Cardiac muscle cell (in vitro differentiated cells and primary cell): ENCODE data around the gene LACTBL1. TPM values are rescaled to one million over a fixed set of nuclear protein-coding genes. Genes with fewer than 3 reads are reported as not detected.
"Not testable (repeated sequence)": the region's sequence is repeated elsewhere in the genome, so short reads cannot be mapped to it uniquely, and the experiment has no call there.

Source experiments
- DNase-seq, 2 donors: peaks; one replicate each; pipeline versions ENCODE4 v3.0.0 to v3.0.0-alpha.2; 2010 to 2017; ENCODE audit warnings: low read depth in 1 of 2, low spot score in 1 of 2
- H3K27ac ChIP-seq: fragments of 200-600 bp; sonication (generic); 2 replicates; pipeline ENCODE4 v1.5.1; 2016
- H3K27me3 ChIP-seq: fragments of 200-600 bp; sonication (generic); 2 replicates; pipeline ENCODE4 v1.6.0; 2016; ENCODE audit warnings: control low read depth
- H3K36me3 ChIP-seq: fragments of 200-600 bp; sonication (generic); 2 replicates; pipeline ENCODE4 v1.5.1; 2016; ENCODE audit warnings: control low read depth
- H3K4me1 ChIP-seq: fragments of 200-600 bp; sonication (generic); 2 replicates; pipeline ENCODE4 v1.8.1; 2017; ENCODE audit warnings: low read depth, mild to moderate bottlenecking, mixed run types
- H3K4me3 ChIP-seq: fragments of 200-600 bp; sonication (generic); 2 replicates; pipeline ENCODE4 v1.5.1; 2016; ENCODE audit warnings: mild to moderate bottlenecking
- H3K9me3 ChIP-seq: fragments of 200-600 bp; sonication (generic); 2 replicates; pipeline ENCODE4 v1.5.1; 2017; ENCODE audit warnings: low read depth, mild to moderate bottlenecking, control low read depth
- CTCF ChIP-seq: IDR thresholded peaks from 2 replicates; pipeline ENCODE4 v1.5.1; 2012; ENCODE audit warnings: low read depth, mild to moderate bottlenecking, low read length
- polyA plus RNA-seq: library from polyadenylated mRNA; unstranded; fragments of >200 nt; fragmentation: Nextera tagmentation; extraction: Ambion mirVana; gene quantifications from 2 replicates; pipeline ENCODE4 v1.2.1, GENCODE V29; 2016
- total RNA-seq: library from RNA; depleted of rRNA; stranded (reverse); fragments of >200 nt; gene quantifications from 2 replicates; pipeline ENCODE4 v1.2.3, GENCODE V29; 2016

LACTBL1 gene
- total and polyA plus RNA-seq, 2 experiments from 2014 or later: not detected

GRCh38 chr1:23019094-23019862, 46.6 kb upstream of the LACTBL1 start, which contains the start of gene KDM1A:
Gene KDM1A, plus strand, starts transcription at chr1:23019468. Its CDS starts 129 bp downstream, at chr1:23019597.
- H3K36me3 ChIP-seq: no peaks in the 10 kb centered on the region
- no peaks in the 10 kb centered on the region for H3K27me3 ChIP-seq
- DNase-seq: peak; percentile 99
- H3K4me1 ChIP-seq: peaks cover 5% of the 10 kb centered on the region
- H3K9me3 ChIP-seq: no peaks in the 10 kb centered on the region
- H3K27ac ChIP-seq: peak within 1 kb of the TSS; percentile 98
- peak; percentile 9 for TF ChIP-seq CTCF
- H3K4me3 ChIP-seq: peak within 1 kb of the TSS; percentile 100

- Histone ChIP-seq H3K36me3 (no peaks in the 10 kb centered on the region), H3K4me3 (peak overlapping the region; percentile 100), H3K9me3 (no peaks in the 10 kb centered on the region), H3K4me1 (peaks cover 5% of the 10 kb centered on the region), H3K27me3 (no peaks in the 10 kb centered on the region), H3K27ac (peak overlapping the region; percentile 98)
- DNase-seq: no peak
- TF ChIP-seq CTCF: no peak
These were observed 46.0 kb upstream of the LACTBL1 start for GRCh38 chr1:23018661-23019093.

GRCh38 chr1:23013657-23014056, 41.0 kb upstream of the LACTBL1 start:
- no peaks in the 10 kb centered on the region for H3K36me3 ChIP-seq

GRCh38 chr1:23010025-23010424, 37.4 kb upstream of the LACTBL1 start:
- not testable (repeated sequence) for DNase-seq, H3K27ac ChIP-seq, H3K4me1 ChIP-seq, H3K4me3 ChIP-seq, H3K27me3 ChIP-seq, H3K9me3 ChIP-seq, H3K36me3 ChIP-seq

More at GRCh38 chr1:23013657-23014056, 41.0 kb upstream of the LACTBL1 start:
- H3K4me1 ChIP-seq: no peaks in the 10 kb centered on the region
- TF ChIP-seq CTCF: no peak
- no peak overlapping the region for H3K4me3 ChIP-seq
- H3K9me3 ChIP-seq: no peaks in the 10 kb centered on the region
- H3K27me3 ChIP-seq: no peaks in the 10 kb centered on the region
- DNase-seq: peak in 1 of 2 donors; percentile 13
- H3K27ac ChIP-seq: no peak overlapping the region

GRCh38 chr1:23008901-23009300, 36.2 kb upstream of the LACTBL1 start:
- H3K27me3 ChIP-seq: peaks cover 3% of the 10 kb centered on the region
- no peak for TF ChIP-seq CTCF
- H3K27ac ChIP-seq: no peak overlapping the region
- H3K36me3 ChIP-seq: no peaks in the 10 kb centered on the region
- H3K4me3 ChIP-seq: no peak overlapping the region
- no peak for DNase-seq
- H3K4me1 ChIP-seq: no peaks in the 10 kb centered on the region
- H3K9me3 ChIP-seq: no peaks in the 10 kb centered on the region

- Histone ChIP-seq H3K4me3 (no peak overlapping the region), H3K9me3 (no peaks in the 10 kb centered on the region), H3K4me1 (no peaks in the 10 kb centered on the region), H3K27me3 (peaks cover 3% of the 10 kb centered on the region), H3K36me3 (no peaks in the 10 kb centered on the region), H3K27ac (no peak overlapping the region)
- no peak for TF ChIP-seq CTCF
- DNase-seq: no peak
These were observed 34.4 kb upstream of the LACTBL1 start for GRCh38 chr1:23007106-23007505.

- DNase-seq, H3K9me3 ChIP-seq, H3K27ac ChIP-seq, H3K4me3 ChIP-seq, H3K27me3 ChIP-seq, H3K36me3 ChIP-seq, H3K4me1 ChIP-seq: not testable (repeated sequence)
These were observed 32.1 kb upstream of the LACTBL1 start for GRCh38 chr1:23004769-23005168.
